ENCODE results near the gene TMEM17.

TMEM17 gene

DNA sequence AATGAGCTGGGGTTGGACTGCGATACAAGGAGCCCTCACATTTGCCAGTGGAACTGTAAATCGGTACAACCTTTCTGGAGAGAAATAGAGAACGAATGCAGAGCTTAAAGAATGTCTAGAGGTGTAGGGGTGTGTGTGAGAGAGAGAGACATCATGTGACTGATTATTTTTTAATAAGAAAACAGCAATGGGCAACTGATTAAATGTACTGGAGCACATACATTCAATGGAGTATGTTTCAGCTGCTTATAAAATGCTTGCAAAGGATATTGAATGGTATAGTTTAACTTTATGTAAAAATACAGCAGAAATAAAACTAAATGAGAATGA lies 391 bp upstream of the TMEM17 start:
- no peak for DNase-seq

DNA sequence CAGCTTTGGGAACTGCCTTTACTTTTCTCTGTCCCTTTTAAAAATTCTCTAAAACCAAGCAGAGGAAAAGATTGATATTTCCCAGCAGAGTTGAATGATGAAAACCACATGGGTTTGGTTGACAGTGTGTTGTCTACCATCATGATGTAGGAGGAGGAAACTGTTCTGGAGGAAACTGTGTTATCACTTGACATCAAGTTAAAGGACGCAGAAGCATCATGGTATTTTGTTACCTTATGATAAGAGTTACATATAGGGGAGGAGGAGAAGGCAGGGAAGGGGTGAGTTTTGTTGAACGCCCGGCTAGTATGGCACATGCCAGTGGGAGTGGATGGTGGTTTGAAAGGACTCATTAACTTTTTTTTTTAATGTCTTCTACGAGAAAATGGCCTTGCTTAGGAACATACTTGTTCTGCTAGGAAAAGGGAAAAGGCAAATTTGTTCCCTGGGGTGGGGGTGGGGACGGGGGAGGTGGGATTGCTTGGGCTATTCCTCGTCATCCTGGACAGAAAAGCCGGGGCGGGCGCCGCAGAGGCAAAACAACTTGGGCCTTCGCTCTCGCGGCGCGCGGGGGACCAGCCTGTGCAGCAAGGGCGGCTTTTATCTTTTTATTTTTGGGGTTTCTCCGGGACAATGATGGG lies 766 bp downstream of the TMEM17 start:
- no peak for DNase-seq

DNA sequence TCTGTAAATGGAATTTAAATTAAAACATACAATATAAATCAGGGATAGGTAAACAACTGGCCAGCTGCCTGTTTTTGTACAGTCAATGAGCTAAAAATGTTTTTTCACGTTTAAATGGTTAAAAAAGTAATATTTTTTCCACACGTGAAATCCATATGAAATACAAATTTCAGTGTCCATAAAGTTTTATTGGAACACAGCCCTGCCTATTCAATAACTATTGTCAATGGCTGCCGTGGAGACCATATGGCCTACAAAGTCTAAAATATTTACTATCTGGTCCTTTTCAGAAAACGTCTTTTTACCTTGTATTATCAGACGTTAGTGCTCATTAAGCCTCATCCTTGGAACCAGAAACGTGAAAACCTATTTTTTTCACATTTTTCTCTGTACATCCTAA lies 1.3 kb downstream of the TMEM17 start:
- DNase-seq, result no peak

DNA sequence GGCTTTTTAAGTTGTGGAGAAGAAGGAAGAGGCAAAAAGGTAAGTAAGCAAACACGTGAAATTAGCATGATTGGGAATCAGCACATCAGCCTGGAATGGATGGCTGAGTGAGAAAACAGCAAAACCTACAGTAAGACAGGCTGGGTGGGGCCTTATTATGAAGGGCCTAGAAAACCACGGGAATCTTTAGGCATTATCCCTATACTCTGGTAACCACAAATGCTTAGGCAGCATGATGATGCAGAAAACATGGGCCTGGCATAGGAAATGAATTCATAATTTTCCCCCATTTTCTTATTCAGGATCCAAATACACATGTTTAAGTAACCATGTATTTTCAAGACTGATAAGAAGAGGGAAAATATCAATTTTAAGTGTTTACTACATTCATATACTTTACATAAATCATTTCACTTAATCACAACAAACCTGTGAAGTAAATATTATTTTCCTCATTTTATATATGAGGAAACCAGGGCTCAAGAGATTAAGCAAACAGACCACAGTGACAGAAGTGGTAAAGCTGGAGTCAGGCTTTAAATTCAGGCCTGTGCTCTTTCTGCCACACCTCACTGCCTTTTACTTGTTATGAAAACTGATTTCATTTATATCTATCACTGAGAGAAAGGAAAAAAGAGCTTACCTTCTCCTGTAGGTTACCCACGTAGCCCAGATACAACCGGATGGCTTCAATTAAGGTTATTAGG lies 4.0 kb downstream of the TMEM17 start:
- peak; percentile 61 for DNase-seq

DNA sequence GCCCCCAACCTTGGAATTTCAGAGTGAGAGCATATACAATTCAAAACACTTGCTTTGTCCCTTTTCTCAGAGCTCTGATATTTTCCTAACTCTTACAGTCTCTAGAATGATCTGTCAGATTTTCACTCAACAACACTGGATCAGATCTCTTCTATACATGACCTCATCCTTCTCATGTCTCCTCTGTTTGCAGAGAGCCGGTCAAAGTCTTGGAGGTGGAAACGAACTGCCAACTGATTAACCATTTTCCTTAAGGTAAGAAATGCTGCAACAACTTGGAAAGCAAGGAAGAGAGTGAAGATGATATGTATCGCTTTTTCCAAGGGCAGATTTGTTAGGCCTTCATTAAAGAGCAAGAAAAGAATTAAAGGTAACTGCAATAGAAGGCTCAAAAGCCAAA lies 4.9 kb downstream of the TMEM17 start:
- DNase-seq, result no peak

DNA sequence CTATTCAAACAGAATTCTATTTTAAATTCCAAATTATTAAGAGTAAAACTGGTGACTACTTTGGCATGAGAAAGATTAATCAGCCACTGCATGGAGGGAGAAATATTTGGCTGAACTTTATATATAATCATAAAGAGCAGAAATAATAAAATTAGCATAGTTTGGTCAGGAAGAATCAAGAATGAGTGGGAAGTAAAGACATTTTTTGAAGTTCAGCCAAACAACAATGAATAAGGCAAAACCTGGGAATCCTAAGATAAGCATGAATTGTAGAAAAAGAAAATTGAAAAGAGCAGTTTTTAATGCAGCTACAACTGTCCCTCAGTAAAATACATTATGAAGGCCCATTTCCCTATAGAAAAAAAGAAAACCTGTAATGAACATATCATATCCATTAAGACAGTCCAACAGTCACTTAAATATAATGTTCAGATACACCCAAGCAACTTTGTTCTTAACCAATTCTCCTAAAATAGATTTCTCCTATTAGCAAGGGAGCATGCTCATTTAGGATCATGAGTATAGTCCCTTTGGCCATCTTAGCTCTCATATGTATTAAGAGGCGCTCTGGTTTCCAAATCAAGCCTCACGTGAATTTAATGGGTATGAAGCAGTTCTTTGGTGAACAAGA lies 6.5 kb downstream of the TMEM17 start:
- DNase-seq, result no peak

DNA sequence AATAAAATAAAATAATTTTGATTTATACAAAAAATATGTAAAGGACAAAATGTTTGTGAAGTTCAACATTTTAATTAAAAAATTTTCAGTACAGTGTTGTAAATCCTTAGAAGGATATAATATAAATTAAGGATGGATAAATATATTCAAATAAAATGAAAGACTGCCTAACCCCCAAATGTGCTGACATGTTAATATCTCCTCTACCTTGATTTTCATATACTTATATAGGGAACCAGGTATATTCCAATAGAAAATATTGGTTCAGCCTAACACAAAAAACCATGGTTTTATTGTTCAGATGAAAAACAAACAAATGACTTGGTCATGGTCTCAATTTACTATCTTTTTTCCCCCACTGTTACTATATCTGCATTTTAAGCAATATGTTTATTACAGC lies 7.3 kb downstream of the TMEM17 start:
- DNase-seq, result no peak

DNA sequence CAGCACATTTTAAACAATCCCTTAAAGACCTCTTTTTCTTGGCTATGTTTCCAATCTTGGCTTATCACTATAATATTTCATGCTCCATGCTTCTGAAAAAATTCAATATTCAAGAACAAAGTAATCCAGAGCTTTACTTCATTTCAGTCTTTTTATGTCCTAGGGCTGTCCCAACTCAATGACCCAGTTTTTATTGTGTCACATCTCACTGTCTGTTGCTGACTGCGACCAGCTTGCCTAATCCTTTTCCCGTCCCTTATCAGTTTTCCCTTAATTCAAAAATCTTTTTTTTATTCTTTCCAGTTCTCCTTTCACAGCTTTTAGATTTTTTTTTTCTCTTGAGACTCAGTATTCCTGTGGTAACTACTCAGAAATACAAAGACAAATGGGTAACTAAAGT lies 10.2 kb downstream of the TMEM17 start:
- DNase-seq, result no peak

DNA sequence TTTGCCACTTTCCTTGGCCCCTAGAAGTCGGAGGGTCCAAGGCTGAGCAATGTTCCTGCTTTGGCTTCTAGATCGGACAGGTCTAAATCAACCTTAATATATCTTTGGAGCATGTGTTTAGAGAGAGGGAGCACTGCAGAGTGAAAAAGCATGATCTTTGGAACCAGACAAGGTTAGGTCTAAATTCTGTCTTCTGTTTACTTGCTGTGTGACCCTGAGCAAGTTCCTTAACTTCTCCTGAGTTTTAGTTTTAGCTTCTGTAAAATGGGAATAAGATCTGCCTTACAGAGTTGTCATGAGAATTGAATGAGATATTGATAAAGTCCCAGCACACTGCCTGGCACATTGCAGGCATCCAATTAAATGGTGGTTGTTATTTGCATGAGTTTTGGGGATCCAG lies 13.9 kb downstream of the TMEM17 start:
- DNase-seq, result no peak

DNA sequence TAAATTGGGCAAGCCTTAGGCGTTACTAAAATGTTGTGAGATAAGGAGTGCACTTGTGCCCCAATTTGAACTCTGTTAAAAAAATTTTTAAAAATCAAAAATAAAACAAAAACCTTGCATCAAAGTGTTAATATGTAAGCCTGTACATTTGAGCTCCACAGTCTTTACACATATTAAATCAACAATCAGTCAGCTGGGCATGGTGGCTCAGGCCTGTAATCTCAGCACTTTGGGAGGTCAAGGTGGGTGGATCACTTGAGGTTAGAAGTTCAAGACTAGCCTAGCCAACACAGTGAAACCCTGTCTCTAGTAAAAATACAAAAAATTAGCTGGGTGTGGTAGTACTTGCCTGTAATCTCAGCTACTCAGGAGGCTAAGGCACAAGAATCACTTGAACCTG lies 16.3 kb downstream of the TMEM17 start:
- DNase-seq, result no peak

DNA sequence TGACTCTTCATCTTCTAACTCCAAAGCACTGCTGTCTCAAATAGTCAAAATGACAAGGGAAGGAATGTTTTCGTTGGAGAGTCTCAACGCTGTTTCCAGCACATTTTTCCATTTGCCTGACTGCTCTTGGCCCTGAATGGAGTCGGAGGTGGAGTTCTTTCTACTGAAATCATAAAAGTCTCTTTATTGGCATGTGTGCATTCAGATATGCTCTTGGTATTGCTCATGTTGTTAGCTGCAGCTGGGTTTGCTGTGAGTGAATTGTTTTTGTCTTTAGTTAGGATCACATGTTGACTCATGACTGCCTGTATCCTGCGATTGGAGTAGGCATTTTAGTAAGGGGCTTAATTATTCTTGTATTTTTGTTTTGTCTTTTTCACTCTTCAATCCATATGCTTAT lies 16.8 kb downstream of the TMEM17 start:
- DNase-seq, result no peak

DNA sequence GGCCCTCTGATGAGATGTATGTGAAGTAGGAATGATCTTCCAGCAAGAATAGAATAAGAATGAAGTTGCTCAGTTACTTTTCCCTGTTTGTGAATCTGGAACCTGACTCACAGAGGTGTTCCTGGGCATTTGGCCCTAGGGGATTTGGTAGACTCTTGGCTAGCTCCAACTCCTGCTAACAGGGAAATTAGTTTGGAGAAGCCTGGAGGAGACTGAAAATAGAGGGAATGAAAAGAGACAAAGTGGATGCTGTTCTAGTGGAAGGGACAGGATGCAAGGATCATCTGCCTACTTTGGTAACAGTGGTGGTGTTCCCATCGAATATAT lies 19.6 kb downstream of the TMEM17 start:
- DNase-seq, result peak; percentile 70

DNA sequence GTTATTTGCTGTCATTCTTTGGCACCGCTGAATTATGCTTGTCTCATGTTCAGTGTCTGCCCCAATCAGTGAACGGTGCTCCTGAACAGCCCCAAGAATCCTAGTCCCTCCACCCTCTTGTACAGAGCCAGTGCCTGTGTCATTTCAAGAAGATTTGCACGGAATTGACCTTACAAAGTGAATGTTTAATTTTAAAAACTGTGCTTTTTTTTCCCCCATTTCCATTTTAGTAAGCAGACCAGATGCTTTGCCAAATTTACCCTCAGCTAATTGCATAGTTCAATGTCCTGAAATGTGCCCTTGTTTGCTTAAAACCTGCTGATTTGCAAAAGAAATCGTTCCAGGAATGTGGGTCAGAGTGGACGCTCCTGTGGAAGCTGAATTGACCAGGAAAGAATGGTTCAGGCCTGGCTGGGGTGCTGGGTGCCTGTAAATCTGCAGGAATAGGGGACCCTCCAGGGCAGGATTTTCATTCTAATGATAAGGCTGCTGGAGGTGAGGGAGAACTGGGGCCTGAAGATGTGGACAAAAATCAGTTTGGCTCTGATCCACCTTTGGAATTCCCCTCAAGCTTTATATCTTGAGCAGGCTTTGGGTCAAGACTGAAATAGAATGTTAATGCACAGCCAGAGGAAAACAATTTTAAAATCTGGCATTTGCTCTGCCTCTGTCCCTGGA lies 20.1 kb downstream of the TMEM17 start:
- DNase-seq, result peak; percentile 62

DNA sequence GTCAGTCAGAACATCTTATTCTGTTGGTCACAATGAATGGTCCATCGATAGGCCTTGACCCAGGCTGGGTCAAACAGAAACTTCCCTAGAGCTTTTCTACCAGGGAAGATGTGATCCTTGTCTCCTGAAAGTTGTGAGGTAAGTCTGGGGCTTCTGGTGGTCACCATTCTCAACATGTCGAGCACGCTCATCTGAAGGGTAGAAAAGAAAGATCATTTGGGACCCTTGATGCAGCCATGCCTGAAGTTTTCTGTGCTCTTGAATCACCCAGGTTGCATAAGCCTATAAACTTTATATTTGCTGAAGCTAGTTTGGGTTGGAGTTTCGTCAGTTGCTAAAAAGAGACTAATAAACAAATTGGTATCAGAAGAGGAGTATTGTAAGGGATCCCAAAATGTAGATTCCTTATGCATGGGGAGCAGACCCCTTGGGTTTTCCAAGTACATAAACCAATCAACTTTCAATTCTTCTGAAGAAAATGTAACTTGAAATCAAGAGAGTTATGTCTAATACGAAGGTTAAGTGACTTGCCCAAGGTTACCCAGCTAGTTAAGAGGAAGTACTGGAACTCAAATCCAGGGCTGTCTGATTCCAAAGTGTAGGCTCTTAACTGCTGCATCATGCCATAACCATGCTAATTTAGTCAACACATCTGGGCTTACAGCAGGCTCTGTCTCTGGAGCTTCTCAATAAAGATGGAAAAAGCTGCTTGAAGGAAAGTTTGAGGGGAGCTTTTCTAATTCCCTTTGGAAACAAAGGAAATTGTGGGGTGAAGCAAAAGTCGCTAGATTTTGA lies 23.2 kb downstream of the TMEM17 start:
- DNase-seq, result no peak

DNA sequence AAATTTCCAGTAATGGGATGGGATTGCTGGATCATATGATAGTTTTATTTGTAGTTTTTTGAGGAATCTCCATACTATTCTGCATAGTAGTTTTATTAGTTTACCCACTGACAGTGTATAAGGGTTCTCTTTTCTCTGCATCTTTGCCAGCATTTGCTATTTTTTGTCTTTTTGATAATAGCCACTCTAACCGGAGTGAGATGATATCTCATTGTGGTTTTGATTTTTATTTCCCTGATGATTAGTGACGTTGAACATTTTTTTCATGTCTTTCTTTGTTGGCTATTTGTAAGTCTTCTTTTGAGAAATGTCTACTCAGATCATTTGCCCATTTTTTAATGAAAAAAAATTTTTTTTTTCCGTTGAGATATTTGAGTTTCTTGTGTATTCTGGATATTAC lies 26.1 kb downstream of the TMEM17 start:
- no peak for DNase-seq

DNA sequence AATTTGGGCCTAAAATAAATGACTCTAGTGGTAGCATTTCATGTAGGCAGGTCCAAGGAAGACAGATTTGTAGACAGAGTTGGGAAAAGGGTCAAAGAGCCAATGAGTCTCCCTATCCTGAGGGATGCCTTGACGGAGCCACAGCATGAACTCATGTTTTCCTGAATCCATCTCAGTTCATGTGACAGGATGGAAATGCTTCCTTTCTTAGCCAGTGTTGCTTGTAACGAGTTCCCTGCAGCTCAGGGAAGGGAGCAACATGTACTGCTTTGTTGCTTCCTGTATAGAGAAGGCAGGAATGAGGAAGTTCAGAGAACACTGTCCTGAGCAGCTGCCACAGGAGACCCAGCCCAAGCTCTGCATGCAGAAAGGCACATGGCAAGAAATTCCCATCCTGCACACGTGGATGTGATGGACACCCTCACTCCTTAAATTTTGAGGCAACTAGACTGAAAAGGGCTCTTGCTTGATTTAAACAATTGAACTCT lies 27.9 kb downstream of the TMEM17 start:
- DNase-seq, result no peak

DNA sequence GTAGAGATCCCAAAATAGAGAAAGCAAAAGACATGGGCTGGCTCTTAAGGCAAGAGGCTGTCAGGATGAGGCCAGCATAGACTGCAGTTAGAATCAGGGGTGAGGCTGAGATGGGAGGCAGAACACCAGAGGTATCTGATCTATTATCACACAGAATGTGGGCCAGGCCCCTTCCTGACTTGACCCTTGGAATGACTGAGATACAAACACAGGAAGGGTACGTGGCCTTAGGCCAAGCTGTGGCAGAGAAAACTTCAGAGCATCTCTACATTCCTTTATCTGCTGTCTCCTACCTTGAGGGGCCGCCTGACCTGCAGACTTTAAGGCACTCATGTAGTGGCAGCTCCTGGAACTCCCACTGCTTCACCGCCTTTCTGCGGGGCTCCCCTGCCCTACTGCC lies 28.4 kb downstream of the TMEM17 start:
- DNase-seq, result peak; percentile 89

DNA sequence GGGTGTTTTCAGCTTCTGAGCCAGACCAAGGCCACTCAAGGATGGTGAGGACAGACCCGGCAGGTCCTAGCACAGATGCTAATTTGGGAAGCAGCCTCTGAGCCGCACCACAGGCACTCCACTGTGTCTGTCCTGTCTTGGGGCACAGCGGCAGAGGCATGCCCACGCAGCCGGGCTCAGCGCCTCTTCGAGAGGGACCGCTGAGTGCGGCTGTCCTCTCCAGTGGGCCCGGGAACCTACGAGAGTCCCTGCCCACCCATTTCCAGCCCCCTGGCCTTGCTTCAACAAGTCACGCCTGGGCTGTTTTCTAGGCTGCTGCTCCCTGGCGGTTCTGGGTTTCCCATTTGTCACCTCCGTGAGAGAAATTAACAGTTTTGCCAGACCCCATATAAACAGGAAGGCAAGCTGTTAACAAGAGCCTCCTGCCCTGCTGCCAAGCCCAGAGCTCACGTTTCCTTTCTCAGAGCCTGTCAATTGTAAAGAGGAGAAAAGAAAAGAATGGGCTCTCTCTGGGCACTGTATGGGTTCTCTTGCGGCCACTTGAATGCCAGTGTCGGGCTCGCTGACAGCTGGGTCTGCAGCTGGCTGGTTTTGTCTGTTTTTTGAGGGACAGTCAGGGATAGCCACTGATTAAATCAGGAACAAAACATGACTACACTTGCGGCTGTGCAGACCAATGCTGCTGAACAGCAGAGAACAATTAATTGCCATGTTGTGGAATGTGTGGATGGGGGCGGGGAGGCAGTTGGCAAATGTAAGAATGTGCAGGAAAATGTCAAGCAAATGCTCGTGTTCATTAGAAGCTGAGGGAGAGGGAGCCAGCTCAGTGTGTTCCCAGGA lies 30.6 kb downstream of the TMEM17 start:
- DNase-seq, result peak; percentile 86

DNA sequence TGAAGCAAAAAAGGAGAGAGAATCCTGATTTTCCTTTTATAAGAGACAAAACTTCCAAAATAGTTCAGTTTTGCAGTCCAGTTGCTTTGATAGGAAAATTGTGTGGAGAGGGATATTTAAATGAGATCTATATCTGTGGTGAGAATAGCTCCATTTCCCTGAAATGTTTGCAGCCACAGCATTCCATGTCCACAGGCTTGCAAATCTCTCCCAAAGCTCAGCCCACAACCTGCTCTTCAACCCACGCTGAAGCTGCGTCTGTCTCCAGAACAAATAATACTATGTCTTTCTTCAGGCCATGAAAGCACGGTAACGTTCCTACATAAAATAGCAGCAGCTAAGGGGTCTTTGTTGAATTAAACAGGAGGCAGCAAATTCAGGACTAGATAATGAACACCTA lies 31.8 kb downstream of the TMEM17 start:
- no peak for DNase-seq

DNA sequence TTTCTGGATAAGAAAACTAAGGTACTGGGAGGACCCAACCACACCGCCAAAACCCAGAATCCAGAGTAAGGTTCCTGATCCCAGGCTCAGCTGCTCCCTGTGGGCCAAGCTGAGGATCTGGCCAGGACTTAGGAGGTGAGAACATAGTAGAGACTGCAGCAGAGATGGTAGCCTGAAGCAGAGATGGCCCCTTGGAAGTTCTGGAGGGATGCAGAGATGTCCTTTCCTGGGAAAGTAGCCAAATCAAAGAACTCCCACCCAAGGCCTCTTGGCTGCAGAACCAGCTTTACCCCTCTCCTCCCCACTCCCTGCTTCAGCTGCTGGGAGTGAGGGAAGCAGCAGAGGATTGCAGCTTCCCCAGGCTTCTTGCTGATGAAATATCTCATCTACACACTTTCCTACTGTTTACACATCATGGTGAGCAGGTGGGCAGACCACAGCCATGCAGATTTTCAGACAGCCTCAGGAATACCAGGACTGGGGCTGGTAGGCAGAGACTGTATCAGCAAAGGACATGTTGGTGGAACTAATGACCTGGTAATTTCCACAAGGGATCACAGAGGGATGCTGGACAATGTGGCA lies 32.7 kb downstream of the TMEM17 start:
- no peak for DNase-seq

DNA sequence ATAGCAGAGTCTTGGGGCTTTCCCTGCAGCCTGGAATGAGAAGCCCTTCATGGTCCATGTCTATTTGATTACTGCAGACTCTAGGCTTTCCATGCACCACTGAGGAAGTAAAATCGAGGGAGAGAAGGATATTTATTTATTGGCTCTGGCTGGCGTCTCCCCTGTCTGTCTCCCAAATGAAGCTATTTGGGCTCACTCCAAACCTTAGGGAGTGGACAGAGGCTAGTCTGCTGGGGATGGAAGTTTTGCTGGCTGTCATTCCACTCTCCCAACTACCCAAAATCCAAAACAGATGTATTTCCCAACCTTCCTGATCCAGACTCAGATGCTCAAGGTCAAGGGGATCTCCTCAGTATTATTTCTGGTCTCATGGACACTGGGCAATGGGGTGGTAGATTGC lies 33.7 kb downstream of the TMEM17 start:
- DNase-seq, result no peak

DNA sequence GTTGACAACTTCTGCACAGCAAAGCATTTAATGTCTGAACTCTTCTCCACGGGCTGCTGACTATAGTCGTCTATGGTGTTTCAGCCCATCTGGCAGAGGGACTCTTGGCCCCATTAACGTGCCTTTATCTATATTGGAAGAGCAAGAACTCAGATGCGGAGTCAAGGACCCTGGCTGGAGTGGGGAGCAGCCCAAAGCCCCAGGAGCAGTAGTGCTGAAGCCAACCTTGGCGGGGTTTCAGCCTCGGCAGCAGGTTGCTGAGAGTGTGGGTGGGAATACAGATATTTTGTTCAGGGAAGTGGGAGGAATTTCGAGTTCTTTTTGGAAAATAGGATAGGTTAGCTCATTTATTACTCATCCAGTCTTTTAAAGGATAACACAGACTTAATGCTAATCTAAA lies 34.2 kb downstream of the TMEM17 start:
- no peak for DNase-seq
